Choroid plexus epithelial cell (primary cell): ENCODE measurements around the gene LRP1.

ENCODE experiments used
- DNase-seq: peaks from one replicate; pipeline ENCODE4 v3.0.0-alpha.2; 2010; ENCODE audit warnings: low read depth
- H3K4me3 ChIP-seq: 2 replicates; pipeline ENCODE4 v1.5.1; 2011; ENCODE audit warnings: low read depth, mild to moderate bottlenecking, control low read depth, low read length, moderate library complexity
- TF ChIP-seq, protein P1 (sequence below): conservative IDR thresholded peaks from 2 replicates; pipeline ENCODE4 v1.5.1; 2011; ENCODE audit warnings: low read depth, mild to moderate bottlenecking, control low read depth, inconsistent platforms, low read length, moderate library complexity

The LRP1 gene

GRCh38 chr12:57164454-57164853 lies 36.2 kb downstream of the LRP1 start:
- TF ChIP-seq, protein P1, sequence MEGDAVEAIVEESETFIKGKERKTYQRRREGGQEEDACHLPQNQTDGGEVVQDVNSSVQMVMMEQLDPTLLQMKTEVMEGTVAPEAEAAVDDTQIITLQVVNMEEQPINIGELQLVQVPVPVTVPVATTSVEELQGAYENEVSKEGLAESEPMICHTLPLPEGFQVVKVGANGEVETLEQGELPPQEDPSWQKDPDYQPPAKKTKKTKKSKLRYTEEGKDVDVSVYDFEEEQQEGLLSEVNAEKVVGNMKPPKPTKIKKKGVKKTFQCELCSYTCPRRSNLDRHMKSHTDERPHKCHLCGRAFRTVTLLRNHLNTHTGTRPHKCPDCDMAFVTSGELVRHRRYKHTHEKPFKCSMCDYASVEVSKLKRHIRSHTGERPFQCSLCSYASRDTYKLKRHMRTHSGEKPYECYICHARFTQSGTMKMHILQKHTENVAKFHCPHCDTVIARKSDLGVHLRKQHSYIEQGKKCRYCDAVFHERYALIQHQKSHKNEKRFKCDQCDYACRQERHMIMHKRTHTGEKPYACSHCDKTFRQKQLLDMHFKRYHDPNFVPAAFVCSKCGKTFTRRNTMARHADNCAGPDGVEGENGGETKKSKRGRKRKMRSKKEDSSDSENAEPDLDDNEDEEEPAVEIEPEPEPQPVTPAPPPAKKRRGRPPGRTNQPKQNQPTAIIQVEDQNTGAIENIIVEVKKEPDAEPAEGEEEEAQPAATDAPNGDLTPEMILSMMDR: no peak
- no peak overlapping the region for H3K4me3 ChIP-seq
- DNase-seq: no peak

- no peak overlapping the region for H3K4me3 ChIP-seq
- peak; percentile 40 for DNase-seq
- TF ChIP-seq, protein P1: no peak
Measured at GRCh38 chr12:57164966-57165625, 36.8 kb downstream of the LRP1 start.

- TF ChIP-seq, protein P1: no peak
Measured at GRCh38 chr12:57165741-57166140, 37.5 kb downstream of the LRP1 start.

GRCh38 chr12:57166971-57167371 lies 38.7 kb downstream of the LRP1 start:
- TF ChIP-seq, protein P1: no peak
- DNase-seq: peak; percentile 69
- H3K4me3 ChIP-seq: no peak overlapping the region

More at GRCh38 chr12:57165741-57166140, 37.5 kb downstream of the LRP1 start:
- H3K4me3 ChIP-seq: no peak overlapping the region
- no peak for DNase-seq

- TF ChIP-seq, protein P1: no peak
- H3K4me3 ChIP-seq: no peak overlapping the region
- no peak for DNase-seq
Measured at GRCh38 chr12:57168058-57168457, 39.8 kb downstream of the LRP1 start.

DNA sequence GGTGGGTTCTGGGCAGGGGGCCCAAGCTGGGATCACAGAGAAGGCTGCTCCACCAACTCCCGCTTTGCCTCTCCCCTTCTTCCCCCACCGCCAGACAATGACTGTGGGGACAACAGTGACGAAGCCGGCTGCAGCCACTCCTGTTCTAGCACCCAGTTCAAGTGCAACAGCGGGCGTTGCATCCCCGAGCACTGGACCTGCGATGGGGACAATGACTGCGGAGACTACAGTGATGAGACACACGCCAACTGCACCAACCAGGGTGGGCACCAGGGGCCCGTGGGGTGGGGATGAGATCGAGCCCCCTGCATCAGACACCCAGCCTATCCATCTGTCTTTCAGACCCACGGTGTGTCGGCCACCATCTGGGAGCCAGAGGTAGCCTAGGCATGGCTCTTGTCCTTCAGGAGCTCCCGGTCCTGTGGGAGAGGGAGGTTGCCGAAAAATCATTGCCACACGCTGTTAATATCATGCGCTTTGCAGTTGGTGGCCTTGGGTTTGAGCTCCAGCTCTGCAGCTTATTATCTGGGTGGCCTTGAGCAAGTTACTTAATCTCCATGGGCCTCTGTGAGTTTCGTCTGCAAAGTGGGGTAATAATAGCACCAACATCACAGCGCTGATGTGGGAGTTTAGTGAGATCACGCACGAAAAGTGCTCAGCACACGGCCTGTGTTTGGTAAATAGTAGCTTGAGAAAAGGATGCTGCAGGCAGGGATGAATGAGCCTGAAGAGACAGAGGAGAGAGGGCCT lies 40.9 kb downstream of the LRP1 start:
- TF ChIP-seq, protein P1: no peak
- no peak overlapping the region for H3K4me3 ChIP-seq
- DNase-seq: no peak
